Skeletal muscle satellite cell (primary cell): ENCODE results near the gene CSRP1.

Experiments used
- H3K27me3 ChIP-seq: 2 replicates; pipeline ENCODE4 v1.7.0; 2013; ENCODE audit warnings: low read length; ENCODE audit not compliant: control insufficient read depth, insufficient read depth
- H3K36me3 ChIP-seq: 2 replicates; pipeline ENCODE4 v1.7.0; 2013; ENCODE audit warnings: mild to moderate bottlenecking, control low read depth, low read length; ENCODE audit not compliant: insufficient read depth
- H3K4me1 ChIP-seq: 2 replicates; pipeline ENCODE4 v1.7.0; 2013; ENCODE audit warnings: low read length; ENCODE audit not compliant: control insufficient read depth, insufficient read depth
- H3K4me2 ChIP-seq: 2 replicates; pipeline ENCODE4 v1.7.0; 2013; ENCODE audit warnings: mild to moderate bottlenecking, low read length
- H3K4me3 ChIP-seq: 2 replicates; pipeline ENCODE4 v1.7.0; 2013; ENCODE audit warnings: low read length
- H3K9ac ChIP-seq: 2 replicates; pipeline ENCODE4 v1.7.0; 2013; ENCODE audit warnings: mild to moderate bottlenecking, low read depth, low read length, moderate library complexity
- H3K9me3 ChIP-seq: replicated peaks from 2 replicates; pipeline ENCODE4 v1.7.0; 2013; ENCODE audit warnings: mild to moderate bottlenecking, control low read depth, low read length

Gene CSRP1

DNA sequence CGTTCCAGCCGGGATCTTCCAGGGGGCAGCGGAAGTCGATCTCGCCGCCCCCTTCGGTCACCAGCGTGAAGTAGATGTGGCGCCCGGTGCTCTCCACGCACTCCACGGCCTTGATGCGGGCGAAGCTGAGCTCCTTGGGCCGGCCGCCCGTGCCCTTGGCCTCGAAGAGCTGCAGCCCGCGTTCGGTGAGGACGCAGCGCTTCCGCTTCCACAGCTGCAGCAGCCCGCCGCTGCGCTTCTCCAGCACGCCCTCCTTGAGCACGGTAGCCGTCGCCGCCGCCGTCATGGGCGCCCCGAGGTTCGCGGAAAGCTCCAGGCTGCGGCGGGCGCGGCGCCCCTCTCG lies 38.5 kb downstream of the CSRP1 start:
- Histone ChIP-seq H3K9me3 (no peaks in the 10 kb centered on the region), H3K36me3 (peaks cover 33% of the 10 kb centered on the region), H3K4me1 (peaks cover 43% of the 10 kb centered on the region), H3K27me3 (no peaks in the 10 kb centered on the region), H3K4me3 (peak overlapping the region; percentile 98), H3K4me2 (peak overlapping the region; percentile 99), H3K9ac (peak overlapping the region; percentile 98)

DNA sequence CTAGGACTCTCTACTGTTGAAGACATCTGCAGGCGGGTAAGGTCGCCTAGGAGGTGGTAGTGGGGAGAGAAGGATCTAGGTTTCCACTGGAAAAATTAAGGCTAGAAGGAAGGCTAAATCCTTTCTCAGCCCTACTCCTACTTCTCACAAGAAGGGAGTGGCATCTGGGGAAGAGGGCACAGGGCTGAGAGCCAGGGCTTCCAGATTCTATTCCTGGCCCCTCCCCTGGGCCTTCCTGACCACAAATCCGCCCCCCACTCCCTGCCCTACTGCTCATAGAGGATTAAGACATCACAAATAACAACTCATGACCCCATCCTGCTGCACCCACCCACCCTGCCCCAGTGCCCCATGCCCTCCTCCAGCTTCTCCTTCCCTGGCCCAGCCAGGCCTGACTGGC lies 40.4 kb downstream of the CSRP1 start:
- Histone ChIP-seq H3K4me2 (peak overlapping the region; percentile 99), H3K4me1 (peaks cover 57% of the 10 kb centered on the region), H3K36me3 (peaks cover 33% of the 10 kb centered on the region), H3K27me3 (no peaks in the 10 kb centered on the region), H3K4me3 (peak overlapping the region; percentile 98), H3K9ac (peak overlapping the region; percentile 98), H3K9me3 (no peaks in the 10 kb centered on the region)

DNA sequence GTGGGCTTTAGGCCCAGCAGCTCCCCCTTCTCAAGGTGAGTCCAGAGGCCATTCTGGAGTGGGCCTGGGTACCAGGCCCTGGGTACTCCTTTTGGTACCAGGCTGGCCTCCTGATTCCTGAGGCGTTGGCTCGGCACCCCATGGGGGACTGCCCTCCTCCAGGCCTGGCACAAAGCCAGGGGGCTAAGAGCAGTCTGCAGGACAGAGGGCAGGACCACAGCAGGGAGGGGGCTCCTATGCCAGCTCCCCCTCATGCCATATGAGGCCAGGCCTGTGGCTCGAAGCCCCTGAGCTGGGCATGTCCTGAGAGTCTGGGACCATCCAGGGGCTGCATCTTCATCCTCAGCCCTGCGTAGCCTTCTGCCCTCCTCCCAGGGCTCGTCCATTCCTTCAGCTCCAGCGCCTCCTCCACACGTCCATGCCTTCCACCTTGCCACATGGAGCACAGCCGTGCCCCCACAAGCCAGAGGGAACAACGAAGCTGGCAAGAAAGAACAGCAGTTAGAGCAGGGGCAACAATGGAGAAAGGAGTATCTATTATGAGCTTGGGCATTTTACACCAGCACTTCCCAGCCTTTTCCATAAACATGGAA lies 41.1 kb downstream of the CSRP1 start:
- Histone ChIP-seq H3K36me3 (peaks cover 33% of the 10 kb centered on the region), H3K9me3 (no peaks in the 10 kb centered on the region), H3K4me3 (peak overlapping the region; percentile 98), H3K4me2 (peak overlapping the region; percentile 99), H3K4me1 (peaks cover 63% of the 10 kb centered on the region), H3K9ac (peak overlapping the region; percentile 98), H3K27me3 (no peaks in the 10 kb centered on the region)

DNA sequence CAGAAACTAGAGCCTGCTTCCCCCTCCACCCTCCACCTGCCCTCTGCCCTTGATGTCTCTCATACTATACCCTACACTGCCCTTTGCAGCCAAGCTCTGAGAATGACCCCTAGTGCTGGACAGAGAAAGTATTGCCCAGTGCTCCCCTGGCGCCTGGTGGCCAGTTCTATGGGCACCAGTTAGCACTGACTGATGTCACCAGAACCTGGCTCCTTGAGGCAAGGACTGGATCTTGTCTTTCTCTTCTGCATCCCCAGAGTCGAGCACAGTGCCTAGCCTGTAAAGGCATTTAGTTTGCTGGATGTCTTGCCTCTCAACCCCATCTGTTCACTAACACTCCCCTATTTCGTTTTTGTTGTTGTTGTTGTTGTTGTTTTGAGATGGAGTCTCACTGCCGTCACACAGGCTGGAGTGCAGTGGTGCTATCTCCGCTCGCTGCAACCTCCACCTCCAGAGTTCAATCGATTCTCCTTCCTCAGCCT lies 43.8 kb downstream of the CSRP1 start:
- Histone ChIP-seq H3K4me1 (peaks cover 70% of the 10 kb centered on the region), H3K4me2 (no peak overlapping the region), H3K36me3 (peaks cover 29% of the 10 kb centered on the region), H3K9ac (peak overlapping the region; percentile 73), H3K9me3 (no peaks in the 10 kb centered on the region), H3K4me3 (no peak overlapping the region), H3K27me3 (no peaks in the 10 kb centered on the region)

DNA sequence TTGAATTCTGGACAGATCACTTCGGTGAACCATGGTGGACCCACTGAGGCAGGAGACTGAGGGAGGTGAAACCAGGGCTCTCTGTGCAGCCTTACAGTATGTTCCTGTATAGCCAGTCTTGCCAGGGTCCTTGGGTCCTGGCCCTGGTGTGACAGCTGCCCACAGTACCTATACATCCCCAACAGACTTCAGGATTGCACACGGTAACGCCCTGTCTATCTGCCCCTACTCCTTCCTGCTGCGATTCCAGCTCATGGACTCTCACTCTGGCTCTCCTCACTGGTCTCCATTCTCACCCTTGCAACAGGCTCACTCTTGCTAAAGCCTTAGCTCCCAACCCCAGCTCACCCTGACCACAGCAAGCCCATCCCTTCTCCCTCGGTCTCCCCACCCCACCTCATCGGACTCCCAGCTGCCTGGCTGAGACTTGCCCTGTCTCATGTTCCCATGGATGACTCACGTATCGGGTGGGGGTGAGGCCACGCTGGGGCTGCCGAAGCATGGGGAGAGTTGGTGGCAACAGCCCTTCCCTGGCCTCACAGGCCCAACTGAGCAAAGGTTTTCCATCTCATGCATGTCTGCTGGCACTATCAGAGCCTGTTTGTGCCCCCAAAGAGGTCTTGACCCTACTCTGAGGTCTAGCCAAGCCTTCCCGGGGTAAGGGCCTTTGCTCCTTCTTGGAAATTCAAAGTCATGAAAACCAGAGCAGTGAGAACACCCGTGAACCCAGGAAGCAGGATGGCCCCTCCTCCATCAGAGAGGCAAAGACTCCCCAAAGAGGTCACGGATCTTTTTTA lies 45.1 kb downstream of the CSRP1 start:
- H3K27me3 ChIP-seq, result no peaks in the 10 kb centered on the region
- H3K9me3 ChIP-seq, result no peaks in the 10 kb centered on the region
- H3K4me1 ChIP-seq, result peaks cover 80% of the 10 kb centered on the region
- peak overlapping the region; percentile 79 for H3K9ac ChIP-seq
- H3K4me3 ChIP-seq, result peak overlapping the region; percentile 41
- H3K36me3 ChIP-seq, result peaks cover 23% of the 10 kb centered on the region
- H3K4me2 ChIP-seq, result peak overlapping the region; percentile 73

DNA sequence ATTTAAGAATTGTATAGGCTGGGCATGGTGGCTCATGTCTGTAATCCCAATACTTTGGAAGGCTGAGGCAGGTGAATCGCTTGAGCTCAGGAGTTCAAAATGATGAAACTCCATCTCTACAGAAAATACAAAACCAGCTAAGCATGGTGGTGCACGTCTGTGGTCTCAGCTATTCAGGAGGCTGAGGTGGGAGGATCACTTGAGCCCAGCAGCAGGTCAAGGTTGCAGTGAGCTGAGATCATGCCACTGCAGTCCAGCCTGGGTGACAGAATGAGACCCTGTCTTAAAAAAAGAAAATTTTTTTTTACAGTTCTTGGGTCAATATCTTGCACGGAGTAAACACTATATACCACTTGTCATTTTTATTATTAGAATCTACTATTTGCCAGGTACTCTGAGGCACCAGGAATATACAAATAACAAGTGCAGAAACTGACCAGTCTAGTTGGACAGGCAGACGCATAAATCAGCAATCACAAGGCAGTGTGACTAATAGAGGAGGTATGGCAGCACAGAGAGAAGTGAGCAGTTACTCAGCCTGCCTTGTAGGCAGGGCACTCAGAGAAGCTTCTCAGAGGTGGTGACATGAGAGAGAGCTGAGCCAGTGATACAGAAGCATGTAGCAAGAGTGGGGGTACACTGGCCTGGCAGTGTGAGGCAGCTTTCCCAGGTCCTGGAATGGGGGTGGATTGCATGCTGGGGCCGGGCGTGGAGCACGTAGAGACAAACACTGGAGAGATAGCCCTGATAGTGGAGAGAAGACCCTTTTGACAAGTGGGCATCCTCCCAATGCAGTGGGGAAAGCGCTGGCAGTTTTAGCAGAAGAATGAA lies 45.9 kb downstream of the CSRP1 start:
- H3K27me3 ChIP-seq, result no peaks in the 10 kb centered on the region
- H3K4me3 ChIP-seq, result peak overlapping the region; percentile 41
- H3K4me2 ChIP-seq, result peak overlapping the region; percentile 73
- H3K4me1 ChIP-seq, result peaks cover 80% of the 10 kb centered on the region
- peak overlapping the region; percentile 79 for H3K9ac ChIP-seq
- H3K36me3 ChIP-seq, result peaks cover 19% of the 10 kb centered on the region
- no peaks in the 10 kb centered on the region for H3K9me3 ChIP-seq

DNA sequence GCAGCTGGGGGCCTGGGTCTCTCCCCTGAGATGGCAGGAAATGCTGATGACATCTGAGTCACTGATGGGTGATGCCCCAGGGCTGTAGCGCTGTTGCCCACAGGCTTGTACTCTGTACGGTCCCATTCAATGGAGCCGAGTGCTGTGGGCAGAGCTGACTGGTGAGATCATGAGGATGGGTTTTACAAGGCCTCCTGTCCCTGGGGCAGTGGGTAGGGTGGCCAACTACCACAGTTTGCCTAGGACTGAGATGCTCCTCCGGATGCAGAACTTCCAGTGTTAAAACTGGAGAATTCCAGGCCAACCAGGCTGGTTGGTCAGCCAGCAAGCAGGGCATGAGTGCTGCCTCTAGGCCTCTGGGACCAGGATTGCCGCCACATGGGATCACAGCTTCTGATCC lies 47.1 kb downstream of the CSRP1 start:
- Histone ChIP-seq H3K4me2 (no peak overlapping the region), H3K36me3 (peaks cover 7% of the 10 kb centered on the region), H3K9me3 (no peaks in the 10 kb centered on the region), H3K27me3 (no peaks in the 10 kb centered on the region), H3K4me1 (peaks cover 80% of the 10 kb centered on the region), H3K4me3 (no peak overlapping the region), H3K9ac (no peak overlapping the region)

DNA sequence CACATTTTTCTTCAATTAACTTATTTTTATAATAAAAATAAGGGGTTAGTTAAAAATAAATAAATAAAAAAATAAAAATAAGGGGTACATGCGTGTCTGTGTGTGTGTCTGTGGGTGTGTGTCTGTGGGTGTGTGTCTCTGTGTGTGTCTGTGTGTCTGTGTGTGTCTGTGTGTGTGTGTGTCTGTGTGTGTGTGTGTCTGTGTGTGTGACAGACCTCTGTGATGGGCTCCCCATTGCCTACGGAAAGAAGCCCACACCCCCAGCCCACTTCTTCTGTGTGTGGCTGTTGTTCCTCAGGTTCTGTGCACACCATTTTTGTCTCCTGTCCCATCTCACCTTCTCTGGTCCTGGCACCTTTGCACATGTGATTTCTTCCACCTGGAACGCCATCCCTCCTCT lies 47.9 kb downstream of the CSRP1 start:
- Histone ChIP-seq H3K4me2 (no peak overlapping the region), H3K4me3 (no peak overlapping the region), H3K4me1 (peaks cover 81% of the 10 kb centered on the region), H3K27me3 (no peaks in the 10 kb centered on the region), H3K36me3 (peaks cover under 1% of the 10 kb centered on the region), H3K9me3 (no peaks in the 10 kb centered on the region), H3K9ac (no peak overlapping the region)

DNA sequence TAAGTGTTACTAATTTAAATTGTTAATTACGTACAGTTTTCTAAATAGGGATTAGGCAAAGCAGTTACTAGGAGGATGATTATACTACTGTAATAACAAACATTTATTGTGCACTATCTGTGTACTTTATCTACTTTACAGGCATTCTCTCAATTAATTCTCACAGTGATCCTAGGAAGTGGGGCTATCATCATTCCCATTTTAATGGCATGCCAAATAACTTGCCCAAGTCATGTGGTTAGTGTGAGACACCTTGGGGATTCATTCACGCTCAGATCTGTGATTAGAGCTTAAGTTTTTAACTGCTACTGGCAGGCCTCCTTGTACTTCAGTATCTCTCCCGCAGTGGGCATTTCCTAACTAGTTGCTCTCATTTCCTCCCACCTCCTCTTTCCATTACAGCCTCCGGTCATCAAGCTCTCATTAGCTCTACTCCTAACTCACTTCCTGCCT lies 49.4 kb downstream of the CSRP1 start:
- no peaks in the 10 kb centered on the region for H3K27me3 ChIP-seq
- H3K36me3 ChIP-seq, result no peaks in the 10 kb centered on the region
- peak overlapping the region; percentile 71 for H3K4me2 ChIP-seq
- H3K4me1 ChIP-seq, result peaks cover 82% of the 10 kb centered on the region
- peak overlapping the region; percentile 2 for H3K4me3 ChIP-seq
- H3K9me3 ChIP-seq, result no peaks in the 10 kb centered on the region
- H3K9ac ChIP-seq, result peak overlapping the region; percentile 68

DNA sequence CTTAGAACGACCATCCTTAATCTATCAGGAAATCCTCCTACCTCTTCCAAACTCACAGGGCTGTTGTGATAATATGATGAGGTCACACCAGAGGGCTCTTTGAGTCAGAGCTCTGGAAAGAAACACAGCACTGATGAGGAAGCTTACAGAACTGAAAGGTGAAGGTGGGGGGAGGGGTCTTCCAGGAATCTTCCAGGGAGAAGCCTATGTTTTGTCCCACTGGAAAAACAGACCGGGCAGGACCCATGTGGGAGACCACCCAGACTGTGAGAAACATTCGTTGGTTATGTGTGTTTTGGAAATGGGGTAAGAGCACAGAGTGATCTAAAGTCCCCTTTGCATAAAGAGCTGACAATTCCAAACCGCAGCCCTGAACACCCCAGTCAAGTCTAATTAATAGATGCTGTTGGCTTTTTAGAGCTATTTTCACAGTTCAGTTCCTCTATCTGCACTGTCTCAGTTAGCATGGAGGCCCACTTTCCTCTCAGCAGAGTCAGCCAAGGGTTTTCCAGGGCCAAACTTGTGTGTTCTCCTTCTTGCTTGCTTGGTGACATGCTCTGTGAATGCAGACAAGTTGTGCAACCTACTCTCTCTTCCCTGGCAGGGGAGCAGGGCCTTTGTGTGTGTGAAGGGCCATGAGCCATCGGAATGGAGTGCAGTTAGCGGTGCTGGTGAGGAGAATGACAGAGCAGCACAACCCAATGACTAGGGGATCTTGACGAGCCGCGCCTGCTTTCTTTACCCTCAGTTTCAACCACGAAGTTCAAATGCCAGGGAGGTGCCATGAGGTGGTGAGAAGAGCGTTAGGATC lies 50.2 kb downstream of the CSRP1 start:
- peak overlapping the region; percentile 72 for H3K9ac ChIP-seq
- peak overlapping the region; percentile 71 for H3K4me2 ChIP-seq
- no peaks in the 10 kb centered on the region for H3K27me3 ChIP-seq
- peak overlapping the region; percentile 26 for H3K4me3 ChIP-seq
- peaks cover 80% of the 10 kb centered on the region for H3K4me1 ChIP-seq
- H3K9me3 ChIP-seq, result no peaks in the 10 kb centered on the region
- H3K36me3 ChIP-seq, result no peaks in the 10 kb centered on the region

DNA sequence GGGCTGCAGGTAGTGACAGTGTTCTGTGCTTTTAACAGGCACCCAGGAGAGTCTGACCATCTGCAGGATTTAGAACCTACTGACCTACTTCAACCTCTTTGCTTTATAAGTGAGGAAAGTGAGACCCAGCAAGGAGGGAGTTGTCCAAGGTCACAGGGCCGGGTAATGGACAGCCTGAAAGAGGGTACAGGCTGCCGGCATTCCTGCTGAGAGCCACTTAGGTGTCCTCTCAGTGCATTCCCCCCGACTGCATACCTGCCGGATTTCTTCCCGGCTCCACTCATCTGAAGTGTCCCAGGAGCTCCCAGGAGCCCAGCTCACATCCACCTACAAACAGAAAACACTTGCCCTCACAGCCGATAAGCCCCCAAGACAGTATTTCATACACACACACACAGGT lies 51.8 kb downstream of the CSRP1 start:
- Histone ChIP-seq H3K9ac (no peak overlapping the region), H3K4me3 (no peak overlapping the region), H3K27me3 (no peaks in the 10 kb centered on the region), H3K4me1 (peaks cover 81% of the 10 kb centered on the region), H3K9me3 (no peaks in the 10 kb centered on the region), H3K4me2 (no peak overlapping the region), H3K36me3 (no peaks in the 10 kb centered on the region)
